Right atrium auricular region (tissue), 2 donors: Measurements from ENCODE around the gene CUX1. TPM values are rescaled to one million over a fixed set of nuclear protein-coding genes. Genes with fewer than 3 reads are reported as not detected.

Experiments
- DNase-seq: peaks from one replicate; pipeline ENCODE4 v3.0.0-alpha.2; 2019; ENCODE audit warnings: low spot score
- H3K27ac ChIP-seq, 2 donors: fragments of 200-600 bp; sonication (generic); 1 replicate in 1 of 2; 2 replicates in 1 of 2; pipeline ENCODE4 v1.5.1; 2016 to 2019
- H3K27me3 ChIP-seq, 2 donors: fragments of 200-600 bp; sonication (generic); one replicate each; pipeline versions ENCODE4 v1.5.1 to v1.6.0; 2017 to 2019
- H3K36me3 ChIP-seq: fragments of 200-600 bp; sonication (generic); one replicate; pipeline ENCODE4 v1.5.1; 2016
- H3K4me1 ChIP-seq, 2 donors: fragments of 200-600 bp; sonication (generic); one replicate each; pipeline versions ENCODE4 v1.5.1 to v1.6.0; 2017 to 2019
- H3K4me3 ChIP-seq, 2 donors: fragments of 200-600 bp; sonication (generic); 1 replicate in 1 of 2; 2 replicates in 1 of 2; pipeline ENCODE4 v1.5.1; 2017 to 2019; ENCODE audit warnings: mild to moderate bottlenecking in 1 of 2, moderate library complexity in 1 of 2
- H3K9me3 ChIP-seq, 2 donors: fragments of 200-600 bp; sonication (generic); one replicate each; pipeline ENCODE4 v1.5.1; 2019
- CTCF ChIP-seq, 2 donors: fragments of 200-600 bp; sonication (generic); IDR thresholded peaks; one replicate each; pipeline ENCODE4 v1.5.1; 2019; ENCODE audit warnings: antibody characterized with exemption in 2 of 2
- total RNA-seq, 2 donors: library from RNA; depleted of rRNA; stranded (reverse); fragments of >200 nt; gene quantifications; one replicate each; pipeline ENCODE4 v1.1.0, GENCODE V29; 2016

The CUX1 gene
- total RNA-seq, 2 donors from 2014 or later, result 71.1 to 94.4 TPM

- DNase-seq, result no peak
- no peaks in the 10 kb centered on the region for H3K9me3 ChIP-seq
- no peaks in the 10 kb centered on the region for H3K27me3 ChIP-seq
- H3K27ac ChIP-seq, result no peak overlapping the region
- no peak overlapping the region for H3K4me3 ChIP-seq
- H3K4me1 ChIP-seq, result peaks cover 0 to 8% of the 10 kb centered on the region in 2 donors
- TF ChIP-seq CTCF (IDR thresholded peaks at IDR 0.05), result no peak
- peaks cover 5% of the 10 kb centered on the region for H3K36me3 ChIP-seq
Observed at GRCh38 chr7:102215711-102216110, 398.3 kb downstream of the CUX1 start.

- no peak for TF ChIP-seq CTCF (IDR thresholded peaks at IDR 0.05)
- no peak for DNase-seq
- H3K9me3 ChIP-seq, result no peaks in the 10 kb centered on the region
- peaks cover 5% of the 10 kb centered on the region for H3K36me3 ChIP-seq
- H3K27me3 ChIP-seq, result no peaks in the 10 kb centered on the region
- H3K4me1 ChIP-seq, result peaks cover 0 to 8% of the 10 kb centered on the region in 2 donors
- H3K27ac ChIP-seq, result no peak overlapping the region
- no peak overlapping the region for H3K4me3 ChIP-seq
Observed at GRCh38 chr7:102216573-102217314, 399.3 kb downstream of the CUX1 start.

- DNase-seq, result no peak
Observed at GRCh38 chr7:102220229-102220850, 402.9 kb downstream of the CUX1 start.

GRCh38 chr7:102220960-102221800, 403.8 kb downstream of the CUX1 start:
- no peak for TF ChIP-seq CTCF (IDR thresholded peaks at IDR 0.05)

More at GRCh38 chr7:102220229-102220850, 402.9 kb downstream of the CUX1 start:
- no peaks in the 10 kb centered on the region for H3K27me3 ChIP-seq
- H3K36me3 ChIP-seq, result no peaks in the 10 kb centered on the region
- H3K9me3 ChIP-seq, result no peaks in the 10 kb centered on the region
- no peak overlapping the region for H3K4me3 ChIP-seq
- H3K27ac ChIP-seq, result no peak overlapping the region
- no peaks in the 10 kb centered on the region for H3K4me1 ChIP-seq
- no peak for TF ChIP-seq CTCF (IDR thresholded peaks at IDR 0.05)

GRCh38 chr7:102221961-102222360, 404.5 kb downstream of the CUX1 start:
- Histone ChIP-seq H3K9me3 (no peaks in the 10 kb centered on the region), H3K4me1 (no peaks in the 10 kb centered on the region), H3K4me3 (no peak overlapping the region), H3K27me3 (no peaks in the 10 kb centered on the region), H3K27ac (no peak overlapping the region), H3K36me3 (no peaks in the 10 kb centered on the region)
- DNase-seq, result no peak
- TF ChIP-seq CTCF (IDR thresholded peaks at IDR 0.05), result no peak

More at GRCh38 chr7:102220960-102221800, 403.8 kb downstream of the CUX1 start:
- Histone ChIP-seq H3K4me1 (no peaks in the 10 kb centered on the region), H3K4me3 (no peak overlapping the region), H3K27me3 (no peaks in the 10 kb centered on the region), H3K27ac (no peak overlapping the region), H3K36me3 (no peaks in the 10 kb centered on the region), H3K9me3 (no peaks in the 10 kb centered on the region)
- no peak for DNase-seq
